ENCODE data around the gene CFB. TPM values are rescaled to one million over a fixed set of nuclear protein-coding genes. Genes with fewer than 3 reads are reported as not detected.
A peak's percentile ranks its signal among the peaks of the same experiment; 100 is the strongest.

Gene CFB
- total and polyA plus RNA-seq, 2 of the 13 experiments (the other 11 are each of a cell fraction or from before 2014, with no cell fraction given), result 171 to 513 TPM

GRCh38 chr6:31896856-31897611, 48.9 kb upstream of the CFB start (continued):
- no peak for TF ChIP-seq JDP2 (CRISPR knock-in tag; IDR thresholded peaks at IDR 0.05; ENCODE audit: borderline replicate concordance)
- 0 out of 2 replicates have a peak, but pooled peaks have one; percentile 19 for TF ChIP-seq ZNF451 (CRISPR knock-in tag; IDR thresholded peaks at IDR 0.05)
- no peak for TF ChIP-seq CBX1 (IDR thresholded peaks at IDR 0.05; ENCODE audit: low read depth)
- TF ChIP-seq ZNF563 (CRISPR knock-in tag; IDR thresholded peaks at IDR 0.05), result no peak; the same call in 1 of the 2 replicates
- TF ChIP-seq GTF2F1 (IDR thresholded peaks at IDR 0.05; ENCODE audit: low read length), result no peak
- TF ChIP-seq RAD51 (IDR thresholded peaks at IDR 0.05; ENCODE audit: borderline replicate concordance), result no peak
- no peak for TF ChIP-seq RFXAP (CRISPR knock-in tag; IDR thresholded peaks at IDR 0.05; ENCODE audit: borderline replicate concordance)
- TF ChIP-seq TOPORS (CRISPR knock-in tag; IDR thresholded peaks at IDR 0.05), result peak; percentile 23; the same call in 1 of the 2 replicates
- no peak for TF ChIP-seq ZNF619 (CRISPR knock-in tag; IDR thresholded peaks at IDR 0.05)
- no peak for TF ChIP-seq ZNF138 (CRISPR knock-in tag; IDR thresholded peaks at IDR 0.05; ENCODE audit: low read depth)
- no peak for TF ChIP-seq NRL (CRISPR knock-in tag; IDR thresholded peaks at IDR 0.05; ENCODE audit: borderline replicate concordance)
- TF ChIP-seq ZBTB46 (CRISPR knock-in tag; IDR thresholded peaks at IDR 0.05; ENCODE audit: borderline replicate concordance), result no peak
- TF ChIP-seq ETS1 (CRISPR knock-in tag; IDR thresholded peaks at IDR 0.05), result 0 out of 2 replicates have a peak, but pooled peaks have one; percentile 29
- TF ChIP-seq ZNF496 (CRISPR knock-in tag; IDR thresholded peaks at IDR 0.05; ENCODE audit: insufficient replicate concordance), result no peak
- no peak for TF ChIP-seq SP4 (CRISPR knock-in tag; IDR thresholded peaks at IDR 0.05)
- TF ChIP-seq HMGXB3 (CRISPR knock-in tag; IDR thresholded peaks at IDR 0.05; ENCODE audit: borderline replicate concordance), result no peak
- TF ChIP-seq ZNF143 (CRISPR knock-in tag; IDR thresholded peaks at IDR 0.05), result no peak
- no peak for TF ChIP-seq TMF1 (CRISPR knock-in tag; IDR thresholded peaks at IDR 0.05; ENCODE audit: low read depth)
- TF ChIP-seq ADNP (CRISPR knock-in tag; IDR thresholded peaks at IDR 0.05), result no peak
- TF ChIP-seq HNF4A (CRISPR knock-in tag; IDR thresholded peaks at IDR 0.05), result no peak
- TF ChIP-seq ZNF274 (CRISPR knock-in tag; IDR thresholded peaks at IDR 0.05), result no peak
- TF ChIP-seq ZFP91 (CRISPR knock-in tag; IDR thresholded peaks at IDR 0.05; ENCODE audit: borderline replicate concordance), result no peak
